ENCODE measurements around the gene SLC41A2. TPM values are rescaled to one million over a fixed set of nuclear protein-coding genes. Genes with fewer than 3 reads are reported as not detected.
"Not testable (repeated sequence)": the region's sequence is repeated elsewhere in the genome, so short reads cannot be mapped to it uniquely, and the experiment has no call there.

Gene SLC41A2
- total RNA-seq, 1 experiment from 2014 or later: 27.3 TPM

DNA sequence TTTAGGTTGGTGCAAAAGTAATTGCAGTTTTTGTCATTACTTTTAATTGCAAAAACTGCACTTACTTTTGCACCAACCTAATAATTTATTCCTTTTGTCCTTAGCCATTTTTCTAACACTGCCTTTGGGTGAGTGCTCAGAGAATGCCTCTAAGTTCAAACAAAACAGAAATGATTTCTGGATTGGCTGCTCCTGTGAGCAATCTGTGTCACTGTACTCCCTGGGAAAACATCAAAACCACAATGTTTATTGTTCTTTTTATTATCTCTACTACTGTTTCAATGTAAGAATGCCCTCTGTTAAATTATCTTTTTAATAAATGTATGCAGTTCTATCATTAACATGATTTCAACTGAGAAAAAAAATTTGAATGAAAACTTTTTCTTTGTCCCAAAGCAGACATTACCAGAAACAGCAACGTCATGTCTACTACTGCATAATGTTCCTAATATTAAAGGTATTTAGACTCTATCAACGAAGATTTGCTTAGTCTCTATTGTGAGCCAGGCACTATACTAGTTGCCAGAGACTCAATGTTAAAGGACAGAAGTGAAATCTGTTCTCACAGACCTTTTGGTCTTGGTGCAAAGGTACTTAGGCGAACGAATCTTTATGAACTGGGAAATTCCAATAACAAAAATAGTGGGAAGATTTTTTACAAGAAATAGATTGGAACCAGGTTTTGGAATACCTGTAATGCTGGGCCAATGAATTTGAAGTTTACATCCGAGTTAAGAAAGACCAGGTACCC, 6.2 kb downstream of the SLC41A2 start:
- intact Hi-C loops (cut with micrococcal nuclease; ENCODE audit: unreplicated experiment) (no loop called here), in situ Hi-C loops (cut with HindIII; ENCODE audit: low pct_unique_long_range_greater_than_20kb, low sequenced_read_pairs) (no loop called here)
- BruUV-seq (replicated peaks): no TSS peak
- no peaks in the 10 kb centered on the region for H3K36me3 ChIP-seq (ENCODE audit: control insufficient read depth, insufficient read depth, low read length)
- H3K4me3 ChIP-seq (ENCODE audit: low read depth in 2 of 2, low read length in 2 of 2): no peak overlapping the region
- H3K27ac ChIP-seq (ENCODE audit: low read length): peak overlapping the region; percentile 13; the same call in 1 of the 2 replicates
- CTCF ChIA-PET: no interaction called here
- POLR2A ChIA-PET: no interaction called here
- no peak for ATAC-seq
- no peaks in the 10 kb centered on the region for H3K27me3 ChIP-seq (ENCODE audit: control insufficient read depth, insufficient read depth, low read length)
- peaks cover 18% of the 10 kb centered on the region for H3K4me1 ChIP-seq (ENCODE audit: control insufficient read depth, insufficient read depth, low read length)
- TF ChIP-seq, protein P1, sequence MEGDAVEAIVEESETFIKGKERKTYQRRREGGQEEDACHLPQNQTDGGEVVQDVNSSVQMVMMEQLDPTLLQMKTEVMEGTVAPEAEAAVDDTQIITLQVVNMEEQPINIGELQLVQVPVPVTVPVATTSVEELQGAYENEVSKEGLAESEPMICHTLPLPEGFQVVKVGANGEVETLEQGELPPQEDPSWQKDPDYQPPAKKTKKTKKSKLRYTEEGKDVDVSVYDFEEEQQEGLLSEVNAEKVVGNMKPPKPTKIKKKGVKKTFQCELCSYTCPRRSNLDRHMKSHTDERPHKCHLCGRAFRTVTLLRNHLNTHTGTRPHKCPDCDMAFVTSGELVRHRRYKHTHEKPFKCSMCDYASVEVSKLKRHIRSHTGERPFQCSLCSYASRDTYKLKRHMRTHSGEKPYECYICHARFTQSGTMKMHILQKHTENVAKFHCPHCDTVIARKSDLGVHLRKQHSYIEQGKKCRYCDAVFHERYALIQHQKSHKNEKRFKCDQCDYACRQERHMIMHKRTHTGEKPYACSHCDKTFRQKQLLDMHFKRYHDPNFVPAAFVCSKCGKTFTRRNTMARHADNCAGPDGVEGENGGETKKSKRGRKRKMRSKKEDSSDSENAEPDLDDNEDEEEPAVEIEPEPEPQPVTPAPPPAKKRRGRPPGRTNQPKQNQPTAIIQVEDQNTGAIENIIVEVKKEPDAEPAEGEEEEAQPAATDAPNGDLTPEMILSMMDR (IDR thresholded peaks at IDR 0.05): no peak
- TF ChIP-seq SIN3A (IDR thresholded peaks at IDR 0.05; ENCODE audit: borderline replicate concordance, insufficient read depth, low read depth, low read length): no peak
- no peak for TF ChIP-seq TCF7L2 (IDR thresholded peaks at IDR 0.05; ENCODE audit: low read depth, low read length)
- TF ChIP-seq, protein P2, sequence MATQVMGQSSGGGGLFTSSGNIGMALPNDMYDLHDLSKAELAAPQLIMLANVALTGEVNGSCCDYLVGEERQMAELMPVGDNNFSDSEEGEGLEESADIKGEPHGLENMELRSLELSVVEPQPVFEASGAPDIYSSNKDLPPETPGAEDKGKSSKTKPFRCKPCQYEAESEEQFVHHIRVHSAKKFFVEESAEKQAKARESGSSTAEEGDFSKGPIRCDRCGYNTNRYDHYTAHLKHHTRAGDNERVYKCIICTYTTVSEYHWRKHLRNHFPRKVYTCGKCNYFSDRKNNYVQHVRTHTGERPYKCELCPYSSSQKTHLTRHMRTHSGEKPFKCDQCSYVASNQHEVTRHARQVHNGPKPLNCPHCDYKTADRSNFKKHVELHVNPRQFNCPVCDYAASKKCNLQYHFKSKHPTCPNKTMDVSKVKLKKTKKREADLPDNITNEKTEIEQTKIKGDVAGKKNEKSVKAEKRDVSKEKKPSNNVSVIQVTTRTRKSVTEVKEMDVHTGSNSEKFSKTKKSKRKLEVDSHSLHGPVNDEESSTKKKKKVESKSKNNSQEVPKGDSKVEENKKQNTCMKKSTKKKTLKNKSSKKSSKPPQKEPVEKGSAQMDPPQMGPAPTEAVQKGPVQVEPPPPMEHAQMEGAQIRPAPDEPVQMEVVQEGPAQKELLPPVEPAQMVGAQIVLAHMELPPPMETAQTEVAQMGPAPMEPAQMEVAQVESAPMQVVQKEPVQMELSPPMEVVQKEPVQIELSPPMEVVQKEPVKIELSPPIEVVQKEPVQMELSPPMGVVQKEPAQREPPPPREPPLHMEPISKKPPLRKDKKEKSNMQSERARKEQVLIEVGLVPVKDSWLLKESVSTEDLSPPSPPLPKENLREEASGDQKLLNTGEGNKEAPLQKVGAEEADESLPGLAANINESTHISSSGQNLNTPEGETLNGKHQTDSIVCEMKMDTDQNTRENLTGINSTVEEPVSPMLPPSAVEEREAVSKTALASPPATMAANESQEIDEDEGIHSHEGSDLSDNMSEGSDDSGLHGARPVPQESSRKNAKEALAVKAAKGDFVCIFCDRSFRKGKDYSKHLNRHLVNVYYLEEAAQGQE (IDR thresholded peaks at IDR 0.05; ENCODE audit: insufficient read depth in 1 of 2, low read depth in 2 of 2, low read length in 1 of 2): no peak
- TF ChIP-seq POLR2AphosphoS5 (IDR thresholded peaks at IDR 0.05; ENCODE audit: low read depth, low read length): no peak
- H3K9me3 ChIP-seq (ENCODE audit: control insufficient read depth, insufficient read depth, low read depth, low read length): no peaks in the 10 kb centered on the region
- DNase-seq (ENCODE audit: low read depth, low spot score): no peak

DNA sequence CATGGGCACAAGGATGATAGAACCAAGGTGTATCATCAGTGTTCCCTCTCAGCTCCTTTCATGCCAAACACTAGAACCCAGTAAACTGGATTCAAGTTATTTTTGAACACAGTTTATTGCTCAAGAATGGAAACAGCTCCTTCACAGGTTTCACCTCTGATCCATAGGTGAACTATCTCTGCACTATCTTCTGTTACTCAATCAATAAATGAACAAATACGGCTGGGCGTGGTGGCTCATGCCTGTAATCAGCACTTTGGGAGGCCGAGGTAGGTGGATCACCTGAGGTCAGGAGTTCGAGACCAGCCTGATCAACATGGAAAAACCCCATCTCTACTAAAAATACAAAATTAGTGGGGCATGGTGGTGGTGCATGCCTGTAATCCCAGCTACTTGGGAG, 9.4 kb downstream of the SLC41A2 start:
- peaks cover 13% of the 10 kb centered on the region for H3K4me1 ChIP-seq (ENCODE audit: control insufficient read depth, insufficient read depth, low read length)
- DNase-seq (ENCODE audit: low read depth, low spot score); BruUV-seq (replicated peaks); in situ Hi-C loops (cut with HindIII; ENCODE audit: low pct_unique_long_range_greater_than_20kb, low sequenced_read_pairs); ATAC-seq; CTCF ChIA-PET; H3K36me3 ChIP-seq (ENCODE audit: control insufficient read depth, insufficient read depth, low read length); H3K27me3 ChIP-seq (ENCODE audit: control insufficient read depth, insufficient read depth, low read length); H3K9me3 ChIP-seq (ENCODE audit: control insufficient read depth, insufficient read depth, low read depth, low read length); H3K27ac ChIP-seq (ENCODE audit: low read length); POLR2A ChIA-PET; H3K4me3 ChIP-seq (ENCODE audit: low read depth in 2 of 2, low read length in 2 of 2); intact Hi-C loops (cut with micrococcal nuclease; ENCODE audit: unreplicated experiment): not testable (repeated sequence)

DNA sequence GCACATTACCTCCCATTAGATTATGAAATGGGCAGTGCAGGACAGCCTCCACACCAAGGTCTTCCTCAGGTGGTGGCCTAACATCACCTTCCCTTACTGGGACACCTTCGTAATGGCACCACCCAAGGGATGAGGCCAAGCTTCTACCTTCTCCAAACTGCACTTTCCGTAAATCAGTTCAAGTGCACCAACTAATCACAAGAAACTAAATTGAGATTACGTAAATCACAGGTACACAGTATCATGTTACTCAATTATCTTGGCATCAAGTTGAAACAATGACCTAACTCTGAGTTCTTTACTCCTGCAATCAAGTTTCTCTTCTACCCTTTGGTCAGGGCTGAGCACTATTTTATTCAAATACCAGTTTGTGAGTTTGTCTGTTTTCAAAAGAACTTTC, 13.8 kb downstream of the SLC41A2 start:
- no peak overlapping the region for H3K27ac ChIP-seq (ENCODE audit: low read length)
- H3K9me3 ChIP-seq (ENCODE audit: control insufficient read depth, insufficient read depth, low read depth, low read length): no peaks in the 10 kb centered on the region
- no peak overlapping the region for H3K4me3 ChIP-seq (ENCODE audit: low read depth in 2 of 2, low read length in 2 of 2)
- CTCF ChIA-PET: no interaction called here
- ATAC-seq (no peak), DNase-seq (ENCODE audit: low read depth, low spot score) (no peak)
- in situ Hi-C loops (cut with HindIII; ENCODE audit: low pct_unique_long_range_greater_than_20kb, low sequenced_read_pairs): no loop called here
- intact Hi-C loops (cut with micrococcal nuclease; ENCODE audit: unreplicated experiment): no loop called here
- no peaks in the 10 kb centered on the region for H3K36me3 ChIP-seq (ENCODE audit: control insufficient read depth, insufficient read depth, low read length)
- no peaks in the 10 kb centered on the region for H3K4me1 ChIP-seq (ENCODE audit: control insufficient read depth, insufficient read depth, low read length)
- H3K27me3 ChIP-seq (ENCODE audit: control insufficient read depth, insufficient read depth, low read length): no peaks in the 10 kb centered on the region
- no TSS peak for BruUV-seq (replicated peaks)
- TF ChIP-seq, protein P2 (IDR thresholded peaks at IDR 0.05; ENCODE audit: insufficient read depth in 1 of 2, low read depth in 2 of 2, low read length in 1 of 2): no peak
- TF ChIP-seq POLR2AphosphoS5 (IDR thresholded peaks at IDR 0.05; ENCODE audit: low read depth, low read length) (no peak), SIN3A (IDR thresholded peaks at IDR 0.05; ENCODE audit: borderline replicate concordance, insufficient read depth, low read depth, low read length) (no peak), TCF7L2 (IDR thresholded peaks at IDR 0.05; ENCODE audit: low read depth, low read length) (no peak)
- TF ChIP-seq, protein P1 (IDR thresholded peaks at IDR 0.05): no peak
- POLR2A ChIA-PET: no interaction called here

Measured in Panc1 (cell line).